IPS-15b (cell line): ENCODE measurements around the gene COL26A1.

Experiments
- H3K27me3 ChIP-seq: one replicate; pipeline ENCODE4 v1.6.1; 2013; ENCODE audit warnings: low read length; ENCODE audit not compliant: control insufficient read depth, insufficient read depth
- H3K36me3 ChIP-seq: one replicate; pipeline ENCODE4 v1.6.1; 2013; ENCODE audit warnings: low read length; ENCODE audit not compliant: control insufficient read depth, insufficient read depth
- H3K4me1 ChIP-seq: one replicate; pipeline ENCODE4 v1.6.1; 2013; ENCODE audit warnings: mild to moderate bottlenecking, low read length; ENCODE audit not compliant: control insufficient read depth, insufficient read depth
- H3K4me3 ChIP-seq: one replicate; pipeline ENCODE4 v1.5.1; 2013; ENCODE audit warnings: low read depth, low read length
- H3K9ac ChIP-seq: one replicate; pipeline ENCODE4 v1.6.1; 2013; ENCODE audit warnings: low read depth, mild to moderate bottlenecking, low read length
- H3K9me3 ChIP-seq: one replicate; pipeline ENCODE4 v1.6.1; 2013; ENCODE audit warnings: mild to moderate bottlenecking, low read length; ENCODE audit not compliant: control insufficient read depth, insufficient read depth

The COL26A1 gene

GRCh38 chr7:101410743-101411507 is 48.2 kb downstream of the COL26A1 start:
- Histone ChIP-seq H3K9ac (no peak overlapping the region), H3K4me3 (no peak overlapping the region), H3K4me1 (peaks cover 4% of the 10 kb centered on the region), H3K36me3 (peaks cover 2% of the 10 kb centered on the region), H3K27me3 (no peaks in the 10 kb centered on the region), H3K9me3 (no peaks in the 10 kb centered on the region)

DNA sequence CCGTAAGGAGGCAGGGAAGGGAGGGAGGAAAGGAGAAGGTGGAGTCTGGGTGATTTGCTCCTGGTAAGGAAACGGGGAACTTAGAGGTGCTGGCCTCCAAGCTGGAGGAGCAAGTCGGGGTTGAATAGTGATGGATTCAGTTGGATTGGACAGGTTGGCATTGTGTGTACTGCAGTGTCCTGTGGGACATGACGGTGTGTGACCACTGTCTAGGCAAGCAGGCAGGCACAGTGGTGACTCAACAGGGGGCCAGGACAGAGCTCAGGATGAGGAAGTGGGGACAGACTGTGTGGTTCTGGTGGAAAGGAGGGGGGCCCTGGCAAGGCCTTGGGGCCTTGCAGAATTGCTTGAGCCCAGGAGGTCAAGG is 48.8 kb downstream of the COL26A1 start:
- no peak overlapping the region for H3K4me3 ChIP-seq
- peaks cover 4% of the 10 kb centered on the region for H3K4me1 ChIP-seq
- H3K9ac ChIP-seq = no peak overlapping the region
- H3K9me3 ChIP-seq = no peaks in the 10 kb centered on the region
- peaks cover 2% of the 10 kb centered on the region for H3K36me3 ChIP-seq
- H3K27me3 ChIP-seq = no peaks in the 10 kb centered on the region

- Histone ChIP-seq H3K9me3 (no peaks in the 10 kb centered on the region), H3K36me3 (peaks cover 2% of the 10 kb centered on the region), H3K9ac (no peak overlapping the region), H3K4me1 (peaks cover 4% of the 10 kb centered on the region), H3K4me3 (no peak overlapping the region), H3K27me3 (no peaks in the 10 kb centered on the region)
Measured at GRCh38 chr7:101412976-101413375, 50.3 kb downstream of the COL26A1 start.

DNA sequence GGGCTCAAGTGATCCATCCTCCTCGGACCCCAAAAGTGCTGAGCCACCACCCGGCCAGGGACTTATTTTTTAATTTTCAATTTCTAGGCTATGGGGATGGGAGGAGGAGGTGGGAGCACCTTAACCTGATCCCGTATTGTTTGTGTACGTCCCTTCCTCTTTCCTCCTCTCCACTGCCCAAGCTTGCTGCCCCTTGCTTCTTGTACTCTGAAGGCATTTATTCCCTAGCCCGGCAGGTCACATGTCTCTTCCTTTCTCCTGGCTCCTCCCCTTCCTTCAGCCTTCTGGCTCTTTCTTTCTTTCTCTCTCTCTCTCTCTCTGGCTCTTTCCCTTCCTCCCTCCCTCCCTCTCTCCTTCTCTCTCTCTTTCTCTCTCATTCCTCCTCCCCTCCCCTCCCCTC is 56.0 kb downstream of the COL26A1 start:
- H3K27me3 ChIP-seq = no peaks in the 10 kb centered on the region
- H3K4me1 ChIP-seq = peaks cover 2% of the 10 kb centered on the region
- no peak overlapping the region for H3K9ac ChIP-seq
- H3K4me3 ChIP-seq = no peak overlapping the region
- H3K36me3 ChIP-seq = no peaks in the 10 kb centered on the region
- no peaks in the 10 kb centered on the region for H3K9me3 ChIP-seq

- Histone ChIP-seq H3K9me3 (no peaks in the 10 kb centered on the region), H3K27me3 (no peaks in the 10 kb centered on the region), H3K4me3 (no peak overlapping the region), H3K9ac (no peak overlapping the region), H3K4me1 (peaks cover 2% of the 10 kb centered on the region), H3K36me3 (no peaks in the 10 kb centered on the region)
Measured at GRCh38 chr7:101419831-101420230, 57.2 kb downstream of the COL26A1 start.

- no peak overlapping the region for H3K9ac ChIP-seq
- peaks cover 2% of the 10 kb centered on the region for H3K4me1 ChIP-seq
- no peak overlapping the region for H3K4me3 ChIP-seq
- H3K27me3 ChIP-seq = no peaks in the 10 kb centered on the region
- H3K9me3 ChIP-seq = no peaks in the 10 kb centered on the region
- no peaks in the 10 kb centered on the region for H3K36me3 ChIP-seq
Measured at GRCh38 chr7:101420436-101420835, 57.8 kb downstream of the COL26A1 start.

- H3K36me3 ChIP-seq = no peaks in the 10 kb centered on the region
- H3K4me3 ChIP-seq = no peak overlapping the region
- peaks cover 2% of the 10 kb centered on the region for H3K4me1 ChIP-seq
- H3K27me3 ChIP-seq = no peaks in the 10 kb centered on the region
- no peaks in the 10 kb centered on the region for H3K9me3 ChIP-seq
- no peak overlapping the region for H3K9ac ChIP-seq
Measured at GRCh38 chr7:101422356-101423195, 59.9 kb downstream of the COL26A1 start.

DNA sequence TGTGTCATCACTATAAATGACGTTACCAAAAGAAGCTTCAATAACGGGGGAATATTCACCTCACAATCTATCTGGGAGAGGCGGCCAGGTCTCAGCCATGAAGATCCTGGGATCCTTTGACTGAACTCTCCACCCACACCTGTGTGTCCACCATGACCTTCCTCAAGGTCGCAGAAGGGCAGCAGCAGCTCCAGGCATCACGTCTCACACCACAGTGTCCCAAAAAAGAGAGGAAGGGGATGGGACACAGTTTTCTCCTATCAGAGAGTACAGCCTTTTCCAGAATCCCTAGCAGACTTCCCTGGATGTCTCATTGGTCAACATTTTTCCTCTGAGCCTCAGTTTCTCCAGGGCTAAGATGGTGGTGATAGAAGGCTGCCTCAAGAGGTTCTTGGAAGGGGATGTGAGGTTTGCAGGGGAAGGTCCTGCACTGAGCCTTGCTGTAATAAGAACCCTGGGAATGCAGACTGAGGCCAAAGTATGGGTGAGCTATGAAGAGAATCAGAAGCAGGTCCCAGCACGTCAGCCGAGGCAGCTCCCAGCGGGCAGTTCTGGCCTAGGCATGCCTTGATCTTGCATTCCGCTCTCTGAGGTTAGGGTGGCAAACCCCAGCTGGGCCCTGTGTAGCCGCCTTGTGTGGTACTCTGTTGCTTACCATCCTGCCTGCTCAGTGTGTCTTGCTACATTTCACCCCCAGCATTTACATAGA is 63.8 kb downstream of the COL26A1 start:
- Histone ChIP-seq H3K4me1 (no peaks in the 10 kb centered on the region), H3K36me3 (no peaks in the 10 kb centered on the region), H3K4me3 (no peak overlapping the region), H3K9me3 (no peaks in the 10 kb centered on the region), H3K9ac (no peak overlapping the region), H3K27me3 (no peaks in the 10 kb centered on the region)

- Histone ChIP-seq H3K36me3 (no peaks in the 10 kb centered on the region), H3K4me3 (no peak overlapping the region), H3K9ac (no peak overlapping the region), H3K9me3 (no peaks in the 10 kb centered on the region), H3K27me3 (no peaks in the 10 kb centered on the region), H3K4me1 (no peaks in the 10 kb centered on the region)
Measured at GRCh38 chr7:101428093-101428866, 65.6 kb downstream of the COL26A1 start.

DNA sequence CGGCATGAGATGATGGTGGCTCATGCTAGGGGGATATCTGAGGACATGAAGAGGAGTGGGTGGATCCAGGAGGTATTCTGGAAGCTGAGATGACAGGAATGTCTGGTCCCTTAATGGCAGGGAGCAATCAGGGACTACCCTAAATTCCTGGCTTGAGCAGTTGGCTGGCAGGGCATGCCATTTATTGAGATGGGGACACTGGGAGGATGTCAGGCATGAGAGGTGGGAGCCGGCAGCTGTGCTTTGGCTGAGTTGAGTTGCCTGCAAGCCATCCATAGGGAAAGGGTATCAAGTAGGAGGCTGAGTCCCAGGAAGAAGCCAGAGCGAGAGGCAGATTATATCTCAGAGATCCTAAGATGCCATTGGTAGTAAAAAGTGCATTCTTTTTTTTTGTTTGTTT is 69.6 kb downstream of the COL26A1 start:
- Histone ChIP-seq H3K9me3 (no peaks in the 10 kb centered on the region), H3K27me3 (no peaks in the 10 kb centered on the region), H3K4me1 (peaks cover 7% of the 10 kb centered on the region), H3K4me3 (no peak overlapping the region), H3K36me3 (no peaks in the 10 kb centered on the region), H3K9ac (no peak overlapping the region)

DNA sequence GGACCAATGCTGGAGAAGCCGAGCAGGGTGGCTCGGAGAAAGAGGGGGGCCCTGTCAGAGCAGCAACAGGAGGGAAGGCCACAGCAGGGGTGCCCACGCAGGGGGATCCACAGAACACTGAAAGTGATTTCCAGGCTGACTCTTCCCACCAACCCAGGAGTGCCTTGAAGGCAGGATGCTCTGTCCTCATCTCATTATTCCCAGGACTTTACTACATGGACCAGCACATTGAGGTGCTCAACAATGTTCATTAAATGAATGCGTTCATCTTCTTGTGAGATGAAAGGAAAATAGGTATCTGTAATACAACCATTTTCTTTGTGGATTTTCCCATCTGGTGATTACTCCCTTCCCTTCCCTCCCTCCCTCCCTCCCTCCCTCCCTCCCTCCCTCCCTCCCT is 71.0 kb downstream of the COL26A1 start:
- no peaks in the 10 kb centered on the region for H3K36me3 ChIP-seq
- no peak overlapping the region for H3K9ac ChIP-seq
- H3K4me3 ChIP-seq = no peak overlapping the region
- peaks cover 7% of the 10 kb centered on the region for H3K4me1 ChIP-seq
- no peaks in the 10 kb centered on the region for H3K27me3 ChIP-seq
- H3K9me3 ChIP-seq = no peaks in the 10 kb centered on the region
